Measurements from ENCODE around the gene TCERG1L.

Gene TCERG1L

GRCh38 chr10:131149586-131149985 is 161.9 kb downstream of the TCERG1L start:
- Histone ChIP-seq H3K27me3 (ENCODE audit: control insufficient read depth, insufficient read depth, low read length) (peaks cover 4% of the 10 kb centered on the region), H3K4me3 (ENCODE audit: low read depth, low read length) (no peak overlapping the region), H3K36me3 (ENCODE audit: control insufficient read depth, insufficient read depth, low read length) (no peaks in the 10 kb centered on the region), H2AFZ (no peak overlapping the region), H3K9ac (no peak overlapping the region), H3K9me3 (ENCODE audit: control insufficient read depth, low read length) (no peaks in the 10 kb centered on the region), H3K27ac (no peak overlapping the region), H3K4me1 (no peaks in the 10 kb centered on the region), H3K79me2 (no peaks in the 10 kb centered on the region), H3K4me2 (ENCODE audit: low read length) (no peak overlapping the region)
- no peak for TF ChIP-seq CTCF (IDR thresholded peaks at IDR 0.05)

- TF ChIP-seq CTCF (IDR thresholded peaks at IDR 0.05), result no peak
- Histone ChIP-seq H3K4me3 (ENCODE audit: low read depth, low read length) (no peak overlapping the region), H3K9ac (no peak overlapping the region), H3K27me3 (ENCODE audit: control insufficient read depth, insufficient read depth, low read length) (peaks cover 4% of the 10 kb centered on the region), H3K36me3 (ENCODE audit: control insufficient read depth, insufficient read depth, low read length) (no peaks in the 10 kb centered on the region), H3K9me3 (ENCODE audit: control insufficient read depth, low read length) (no peaks in the 10 kb centered on the region), H3K4me2 (ENCODE audit: low read length) (no peak overlapping the region), H3K27ac (no peak overlapping the region), H3K4me1 (no peaks in the 10 kb centered on the region), H3K79me2 (no peaks in the 10 kb centered on the region), H2AFZ (no peak overlapping the region)
Observed at GRCh38 chr10:131149111-131149510, 162.4 kb downstream of the TCERG1L start.

GRCh38 chr10:131148270-131148669 is 163.3 kb downstream of the TCERG1L start:
- Histone ChIP-seq H3K4me3 (ENCODE audit: low read depth, low read length) (no peak overlapping the region), H3K4me2 (ENCODE audit: low read length) (no peak overlapping the region), H3K9me3 (ENCODE audit: control insufficient read depth, low read length) (no peaks in the 10 kb centered on the region), H2AFZ (no peak overlapping the region), H3K27ac (no peak overlapping the region), H3K36me3 (ENCODE audit: control insufficient read depth, insufficient read depth, low read length) (no peaks in the 10 kb centered on the region), H3K27me3 (ENCODE audit: control insufficient read depth, insufficient read depth, low read length) (peaks cover 4% of the 10 kb centered on the region), H3K4me1 (no peaks in the 10 kb centered on the region), H3K9ac (no peak overlapping the region), H3K79me2 (no peaks in the 10 kb centered on the region)
- no peak for TF ChIP-seq CTCF (IDR thresholded peaks at IDR 0.05)

- Histone ChIP-seq H3K79me2 (no peaks in the 10 kb centered on the region), H3K4me2 (ENCODE audit: low read length) (no peak overlapping the region), H3K27ac (no peak overlapping the region), H3K36me3 (ENCODE audit: control insufficient read depth, insufficient read depth, low read length) (no peaks in the 10 kb centered on the region), H3K9me3 (ENCODE audit: control insufficient read depth, low read length) (no peaks in the 10 kb centered on the region), H2AFZ (no peak overlapping the region), H3K4me1 (no peaks in the 10 kb centered on the region), H3K9ac (no peak overlapping the region), H3K4me3 (ENCODE audit: low read depth, low read length) (no peak overlapping the region), H3K27me3 (ENCODE audit: control insufficient read depth, insufficient read depth, low read length) (peaks cover 4% of the 10 kb centered on the region)
- no peak for TF ChIP-seq CTCF (IDR thresholded peaks at IDR 0.05)
Observed at GRCh38 chr10:131147301-131147975, 164.1 kb downstream of the TCERG1L start.

- no peak overlapping the region for H3K4me2 ChIP-seq (ENCODE audit: low read length)
- no peak overlapping the region for H3K27ac ChIP-seq
- no peak for TF ChIP-seq CTCF (IDR thresholded peaks at IDR 0.05)
- no peaks in the 10 kb centered on the region for H3K9me3 ChIP-seq (ENCODE audit: control insufficient read depth, low read length)
- H3K27me3 ChIP-seq (ENCODE audit: control insufficient read depth, insufficient read depth, low read length), result peaks cover 4% of the 10 kb centered on the region
- H3K36me3 ChIP-seq (ENCODE audit: control insufficient read depth, insufficient read depth, low read length), result no peaks in the 10 kb centered on the region
- no peak overlapping the region for H3K9ac ChIP-seq
- H2AFZ ChIP-seq, result no peak overlapping the region
- no peak overlapping the region for H3K4me3 ChIP-seq (ENCODE audit: low read depth, low read length)
- H3K4me1 ChIP-seq, result no peaks in the 10 kb centered on the region
- no peaks in the 10 kb centered on the region for H3K79me2 ChIP-seq
Observed at GRCh38 chr10:131146790-131147189, 164.7 kb downstream of the TCERG1L start.
